ENCODE results near the gene RASA3.
A peak's percentile ranks its signal among the peaks of the same experiment; 100 is the strongest.

RASA3 gene

GRCh38 chr13:114029866-114030625 lies 102.4 kb downstream of the RASA3 start:
- no peak for TF ChIP-seq CTCF (IDR thresholded peaks at IDR 0.05; ENCODE audit: low read depth, low read length, missing control alignments)
- no peak overlapping the region for H3K4me3 ChIP-seq (replicated peaks; ENCODE audit: low read depth, low read length)
- no peak for DNase-seq (ENCODE audit: extremely low read depth, low read depth)

GRCh38 chr13:114027826-114028225 lies 104.6 kb downstream of the RASA3 start:
- no peak for DNase-seq (ENCODE audit: extremely low read depth, low read depth)
- no peak for TF ChIP-seq CTCF (IDR thresholded peaks at IDR 0.05; ENCODE audit: low read depth, low read length, missing control alignments)
- H3K4me3 ChIP-seq (replicated peaks; ENCODE audit: low read depth, low read length), result no peak overlapping the region

- H3K4me3 ChIP-seq (replicated peaks; ENCODE audit: low read depth, low read length), result no peak overlapping the region
- no peak for TF ChIP-seq CTCF (IDR thresholded peaks at IDR 0.05; ENCODE audit: low read depth, low read length, missing control alignments)
- no peak for DNase-seq (ENCODE audit: extremely low read depth, low read depth)
These were observed 105.2 kb downstream of the RASA3 start for GRCh38 chr13:114027046-114027715.

- no peak for TF ChIP-seq CTCF (IDR thresholded peaks at IDR 0.05; ENCODE audit: low read depth, low read length, missing control alignments)
- no peak for DNase-seq (ENCODE audit: extremely low read depth, low read depth)
- H3K4me3 ChIP-seq (replicated peaks; ENCODE audit: low read depth, low read length), result no peak overlapping the region
These were observed 105.9 kb downstream of the RASA3 start for GRCh38 chr13:114026481-114026880.

GRCh38 chr13:114025714-114026431 lies 106.5 kb downstream of the RASA3 start:
- peak; percentile 6 for TF ChIP-seq CTCF (IDR thresholded peaks at IDR 0.05; ENCODE audit: low read depth, low read length, missing control alignments)
- DNase-seq (ENCODE audit: extremely low read depth, low read depth), result peak; percentile 27
- H3K4me3 ChIP-seq (replicated peaks; ENCODE audit: low read depth, low read length), result no peak overlapping the region

- no peak for DNase-seq (ENCODE audit: extremely low read depth, low read depth)
- H3K4me3 ChIP-seq (replicated peaks; ENCODE audit: low read depth, low read length), result no peak overlapping the region
- no peak for TF ChIP-seq CTCF (IDR thresholded peaks at IDR 0.05; ENCODE audit: low read depth, low read length, missing control alignments)
These were observed 107.1 kb downstream of the RASA3 start for GRCh38 chr13:114025405-114025713.
